ENCODE measurements around the gene SPA17. TPM values are rescaled to one million over a fixed set of nuclear protein-coding genes. Genes with fewer than 3 reads are reported as not detected.

The SPA17 gene
- total RNA-seq, 1 donor from 2014 or later, result 6.8 TPM

DNA sequence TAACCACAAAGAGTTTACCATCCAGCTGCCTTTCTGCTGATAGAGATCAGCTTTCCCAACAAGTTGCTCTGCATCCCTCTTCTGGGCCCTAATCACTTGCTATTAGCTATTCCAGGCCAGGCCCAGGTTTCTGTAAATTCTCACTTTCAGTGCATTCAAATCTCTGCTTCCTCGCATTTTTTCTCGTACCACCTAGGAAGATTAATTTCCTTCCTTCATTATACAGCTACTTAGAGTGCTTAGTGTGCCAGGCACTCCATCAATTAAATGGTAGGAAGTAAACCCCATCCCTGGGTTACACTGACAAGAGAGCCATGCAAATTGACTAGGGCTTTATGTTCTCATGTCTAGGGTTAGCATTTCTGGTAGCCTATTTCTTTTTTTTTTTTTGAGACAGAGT lies 9.8 kb upstream of the SPA17 start:
- no peak for ATAC-seq

DNA sequence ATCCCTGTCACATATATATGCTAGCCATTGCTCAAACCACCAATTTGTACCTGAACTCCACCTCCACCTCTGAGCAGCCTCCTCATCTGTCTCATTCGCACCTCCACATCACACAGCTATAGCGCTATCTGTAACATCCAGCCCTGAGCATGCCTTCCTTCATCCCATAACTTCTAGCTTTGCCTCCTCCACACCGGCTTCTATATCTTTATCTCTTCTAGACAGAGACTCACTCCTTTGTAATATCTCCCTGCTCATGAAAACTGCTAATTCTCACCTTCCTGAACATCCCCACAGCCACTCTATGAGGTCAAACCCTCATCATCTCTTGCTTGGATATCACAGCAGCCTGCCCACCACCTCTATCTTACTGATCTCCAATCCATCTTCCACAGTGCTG lies 6.1 kb upstream of the SPA17 start:
- no peak for ATAC-seq

DNA sequence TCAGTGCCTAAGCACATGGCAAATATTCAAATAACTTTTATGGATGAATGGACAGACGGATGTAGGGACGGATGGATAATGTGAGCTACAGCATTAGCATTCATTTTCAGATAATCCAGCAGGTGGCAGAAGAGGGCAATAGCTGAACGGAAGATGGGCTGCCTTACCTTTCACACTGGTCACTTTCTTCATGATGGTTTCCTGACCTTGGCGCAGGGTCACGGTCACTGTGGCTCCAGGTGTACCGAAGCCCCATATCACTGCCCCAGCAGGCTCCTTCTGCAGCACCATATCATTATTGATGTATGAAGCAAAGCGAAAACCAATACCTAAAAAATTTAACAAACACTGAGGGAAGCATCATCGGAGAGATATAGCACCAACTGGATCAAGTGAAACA lies 4.5 kb upstream of the SPA17 start:
- ATAC-seq, result no peak

DNA sequence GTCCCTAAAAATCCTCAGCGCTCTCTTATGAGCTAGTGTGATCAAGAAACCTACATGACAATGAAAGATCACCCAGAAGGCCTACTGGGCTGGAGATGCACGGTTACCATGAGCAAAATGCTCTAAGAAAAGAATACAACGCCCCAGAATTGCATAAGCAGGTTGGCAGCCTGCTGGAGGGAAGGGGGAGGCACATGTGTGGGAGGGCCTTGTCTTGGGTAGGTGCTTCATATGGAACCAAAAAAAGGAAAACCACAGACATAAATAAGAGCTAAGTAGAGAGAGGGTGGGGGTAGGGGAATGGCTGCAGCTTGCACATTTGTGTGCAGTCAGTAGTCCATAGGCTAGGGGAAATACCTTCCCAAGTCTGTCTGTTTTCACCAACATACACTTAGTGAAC lies 3.0 kb upstream of the SPA17 start:
- no peak for ATAC-seq

DNA sequence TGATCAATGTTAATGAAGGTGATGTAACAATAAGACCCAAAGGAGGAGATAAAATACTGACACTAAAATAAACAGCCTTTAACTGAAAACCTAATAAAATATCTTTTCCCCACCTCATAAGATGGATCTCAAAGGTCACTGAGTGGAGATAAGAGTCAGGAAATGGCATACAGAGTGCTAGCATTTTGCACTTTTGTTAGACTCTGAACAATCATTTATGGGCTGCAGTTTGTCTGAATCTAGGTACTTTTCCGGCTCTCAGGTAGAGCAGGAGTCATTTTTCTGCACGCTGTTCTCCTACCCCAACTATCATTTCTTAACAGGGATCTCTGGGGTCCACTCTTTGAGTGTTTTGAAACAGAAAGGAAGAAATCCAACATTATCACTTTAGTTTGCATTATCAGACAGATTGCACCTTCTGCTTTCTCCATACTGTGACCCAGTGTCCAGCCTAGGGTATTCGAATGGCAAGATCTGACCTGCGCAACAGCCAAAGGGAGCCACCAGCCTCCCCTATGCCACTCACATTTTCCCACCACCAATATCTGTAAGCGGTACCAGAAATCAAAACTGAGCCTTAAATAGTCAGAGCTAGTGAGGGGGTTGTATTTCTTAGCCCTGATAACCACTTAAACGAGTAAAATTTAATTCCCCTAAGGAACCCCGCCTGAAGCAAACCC lies 1.0 kb upstream of the SPA17 start:
- ATAC-seq, result no peak

DNA sequence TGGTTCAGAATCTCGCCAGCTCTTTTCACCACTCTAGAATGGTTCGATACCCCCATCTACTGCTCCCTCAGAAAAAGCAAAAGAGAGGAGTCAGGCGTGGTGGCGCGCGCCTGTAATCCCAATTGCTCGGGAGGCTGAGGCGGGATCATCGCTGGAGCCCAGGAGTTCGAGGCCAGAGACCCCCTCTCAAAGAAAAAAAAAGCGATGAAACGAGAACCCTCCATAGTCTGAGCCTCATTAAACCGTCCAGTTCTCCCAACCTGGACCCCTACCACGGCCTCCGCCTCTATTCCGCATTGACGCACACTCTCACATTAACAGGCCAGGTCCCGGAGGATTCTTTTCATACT lies 439 bp downstream of the SPA17 start:
- ATAC-seq, result no peak

DNA sequence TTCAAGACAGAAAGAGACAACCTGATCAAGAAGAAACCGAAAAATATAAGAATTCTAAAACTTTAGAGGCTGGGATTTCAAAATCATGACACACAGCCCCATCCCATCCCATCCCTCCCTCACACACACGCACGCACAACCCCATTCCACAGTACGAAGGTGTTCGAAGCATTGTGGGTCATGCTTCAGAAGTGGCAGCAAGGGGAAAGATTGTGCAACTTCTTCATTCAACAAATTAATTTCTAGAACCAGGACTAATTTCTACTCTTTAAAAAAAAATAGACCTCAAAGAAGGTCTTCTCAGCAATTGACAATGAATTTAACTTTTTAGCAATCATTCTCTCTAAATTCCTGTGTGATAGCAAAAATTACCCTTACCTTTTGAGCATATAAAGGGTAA lies 867 bp downstream of the SPA17 start:
- ATAC-seq, result no peak

DNA sequence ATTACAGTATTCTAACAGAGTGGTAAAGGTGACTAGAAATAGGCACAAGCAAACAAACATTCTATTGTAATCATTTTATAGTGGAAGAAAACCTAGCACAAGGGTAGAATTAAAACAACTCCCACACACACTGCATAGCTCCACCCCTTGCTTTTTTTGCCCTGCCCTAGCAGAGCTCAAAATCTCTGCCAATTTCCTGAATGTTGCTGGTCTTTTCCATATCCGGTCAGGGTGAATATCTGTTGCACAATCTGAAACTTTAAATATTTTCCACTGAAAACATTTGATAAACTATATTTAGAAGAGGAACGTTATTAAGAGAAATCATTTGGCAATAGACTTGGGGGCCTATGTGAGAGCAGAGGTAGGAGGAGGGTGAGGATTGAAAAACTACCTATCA lies 2.7 kb downstream of the SPA17 start:
- ATAC-seq, result no peak

DNA sequence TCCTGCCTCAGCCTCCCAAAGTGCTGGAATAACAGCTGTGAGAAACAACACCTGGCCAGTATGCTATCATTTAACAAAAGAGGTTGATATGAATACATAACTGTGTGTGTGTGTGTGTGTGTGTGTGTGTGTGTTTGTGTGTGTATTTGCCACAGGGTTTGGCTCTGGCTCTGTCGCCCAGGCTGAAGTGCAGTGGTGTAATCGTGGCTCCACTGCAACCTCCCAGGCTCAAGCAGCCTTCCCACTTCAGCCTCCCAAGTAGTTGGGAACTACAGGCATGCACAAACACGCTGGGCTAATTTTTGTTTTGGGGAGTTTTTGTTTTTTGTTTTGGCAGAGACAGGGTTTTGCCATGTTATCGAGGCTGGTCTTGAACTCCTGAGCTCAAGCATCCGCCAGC lies 4.7 kb downstream of the SPA17 start:
- ATAC-seq, result no peak

DNA sequence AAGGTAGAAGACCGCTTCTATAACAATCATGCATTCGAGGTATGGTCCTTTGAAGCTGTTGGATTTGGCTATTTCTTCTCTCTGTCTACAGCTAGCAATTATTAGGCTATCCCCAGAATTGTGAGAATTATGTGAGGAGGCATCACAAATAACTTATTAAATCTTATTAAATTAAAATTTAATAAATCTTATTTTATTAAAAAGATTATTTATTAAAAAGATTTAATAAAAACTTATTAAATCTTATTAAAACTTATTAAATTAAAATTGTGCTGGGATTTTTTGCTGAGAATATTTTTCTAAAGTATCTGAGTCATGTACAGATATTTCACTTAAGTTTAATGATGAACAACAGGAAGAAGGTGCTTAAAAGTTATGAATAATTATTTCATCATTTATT lies 7.7 kb downstream of the SPA17 start:
- ATAC-seq, result no peak

DNA sequence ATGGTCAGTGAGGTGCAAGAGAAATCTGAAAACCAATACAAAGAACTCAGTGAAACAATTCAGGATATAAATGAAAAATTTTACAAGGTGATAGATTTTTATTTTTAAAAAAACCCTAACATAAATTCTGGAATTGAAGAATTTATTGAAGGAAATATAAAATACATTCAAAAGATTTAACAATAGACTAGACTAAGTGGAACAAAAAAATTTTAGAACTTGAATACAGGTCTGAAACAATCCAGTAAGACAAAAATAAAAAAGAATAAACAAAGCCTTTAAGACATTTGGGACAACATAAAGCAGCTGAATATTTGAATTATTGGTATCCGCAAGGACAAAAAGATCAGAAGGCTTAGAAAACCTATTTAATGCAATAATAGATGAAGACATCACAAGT lies 8.7 kb downstream of the SPA17 start:
- ATAC-seq, result no peak

DNA sequence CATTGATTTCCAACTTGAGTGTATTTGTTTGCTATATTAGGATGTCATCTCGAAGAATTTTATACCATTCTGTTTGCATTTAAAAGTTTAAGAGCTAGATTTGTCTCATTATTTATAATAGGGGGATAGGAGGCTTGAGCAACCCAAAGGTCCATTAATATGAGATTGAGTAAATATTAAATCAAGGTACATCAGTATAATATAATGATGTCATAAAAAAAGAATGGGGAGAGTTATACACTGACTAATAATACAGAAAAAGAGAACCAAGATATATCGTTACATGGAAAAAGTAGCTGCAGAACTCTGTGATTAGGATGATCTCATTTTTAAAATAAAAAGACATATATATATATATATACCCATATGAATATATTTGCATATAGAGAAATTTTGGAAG lies 19.4 kb downstream of the SPA17 start:
- no peak for ATAC-seq

DNA sequence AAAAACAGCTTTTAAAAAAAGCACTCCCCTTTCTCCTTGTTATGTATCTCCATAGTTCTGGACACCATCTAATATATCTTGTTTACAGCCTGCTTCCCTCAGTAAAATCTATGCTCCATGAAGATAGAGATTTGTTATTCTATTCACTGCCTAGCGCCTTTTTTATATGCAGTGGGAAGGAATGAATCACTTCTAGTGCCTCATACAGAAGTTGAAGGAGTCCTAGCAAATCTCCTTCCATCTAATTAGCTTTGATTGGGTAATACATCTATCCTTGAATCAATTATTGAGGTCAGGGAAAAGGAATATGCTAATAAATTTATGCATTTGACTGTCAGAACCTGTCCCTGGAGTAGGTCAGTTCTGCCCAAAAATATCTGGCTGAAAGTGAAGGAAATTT lies 25.8 kb downstream of the SPA17 start:
- no peak for ATAC-seq

DNA sequence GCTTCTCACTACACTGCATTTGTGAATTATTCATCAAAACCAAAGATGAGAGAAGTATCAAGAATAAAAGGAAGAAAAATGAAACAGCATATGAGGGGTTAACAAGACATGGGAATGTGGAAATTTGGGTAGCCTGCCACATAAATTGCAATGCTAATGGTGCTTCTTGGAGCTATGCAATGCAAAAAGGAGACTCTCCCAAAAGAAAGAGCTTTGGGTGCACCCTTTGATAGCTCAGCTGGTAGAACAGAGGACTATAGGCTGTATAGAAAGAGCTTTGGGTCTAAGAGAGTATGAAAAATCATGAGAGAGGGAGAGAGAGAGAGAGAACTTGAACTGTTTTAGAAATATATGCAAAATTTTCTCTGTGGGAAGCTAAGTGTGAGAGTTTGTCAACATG lies 26.3 kb downstream of the SPA17 start:
- no peak for ATAC-seq

DNA sequence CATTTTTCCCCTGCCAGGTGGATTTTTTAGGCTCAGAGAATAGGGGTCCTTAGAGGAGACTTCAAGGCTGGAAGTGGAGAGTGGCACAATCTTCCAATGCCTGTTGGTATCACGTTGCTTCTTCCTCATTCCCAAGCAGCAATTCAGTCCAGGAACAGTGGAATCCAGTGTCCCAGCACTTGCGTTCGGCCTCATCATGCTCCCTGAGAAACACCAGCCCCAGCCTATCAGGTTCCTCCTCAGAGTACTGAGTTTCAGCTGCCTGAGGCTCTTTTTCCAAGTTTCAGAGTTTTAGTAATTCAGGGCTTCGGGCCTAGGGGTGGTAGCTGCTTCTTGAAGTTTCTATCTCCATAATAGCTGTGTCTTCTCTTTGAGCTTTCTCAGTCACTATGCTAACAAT lies 34.1 kb downstream of the SPA17 start:
- no peak for ATAC-seq

DNA sequence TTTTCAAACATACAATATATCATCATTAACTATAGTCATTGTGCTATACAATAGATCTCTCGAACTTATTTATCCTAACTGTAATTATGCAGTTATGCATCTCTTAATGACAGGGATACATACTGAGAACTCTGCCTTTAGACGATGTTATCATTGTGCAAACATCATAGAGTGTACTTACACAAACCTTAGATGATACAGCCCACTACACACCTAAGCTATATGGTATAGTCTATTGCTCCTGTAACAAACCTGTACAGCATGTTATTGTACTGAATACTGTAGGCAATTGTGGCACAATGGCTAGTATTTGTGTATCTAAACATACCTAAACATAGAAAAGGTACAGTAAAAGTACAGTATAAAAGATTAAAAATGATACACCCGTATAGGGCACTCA lies 38.7 kb downstream of the SPA17 start:
- no peak for ATAC-seq

DNA sequence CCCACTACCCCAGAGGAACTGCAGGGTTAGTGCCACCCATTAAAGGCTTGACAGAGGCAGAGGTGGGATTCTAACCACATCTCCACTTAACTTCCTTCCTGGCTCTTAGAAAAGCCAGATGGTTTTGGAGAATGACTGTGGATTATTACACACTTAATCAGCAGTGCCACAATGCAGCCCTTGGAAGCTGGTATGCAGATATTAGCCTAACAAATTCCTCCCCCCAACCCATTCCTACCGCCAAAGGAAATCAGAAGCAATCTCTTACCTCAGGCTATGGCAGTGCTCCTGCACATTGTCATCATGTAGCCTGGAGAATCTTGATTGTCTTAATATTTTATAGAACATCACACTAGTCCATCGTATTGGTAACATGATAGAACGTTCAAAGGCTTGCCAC lies 42.9 kb downstream of the SPA17 start:
- ATAC-seq, result no peak

DNA sequence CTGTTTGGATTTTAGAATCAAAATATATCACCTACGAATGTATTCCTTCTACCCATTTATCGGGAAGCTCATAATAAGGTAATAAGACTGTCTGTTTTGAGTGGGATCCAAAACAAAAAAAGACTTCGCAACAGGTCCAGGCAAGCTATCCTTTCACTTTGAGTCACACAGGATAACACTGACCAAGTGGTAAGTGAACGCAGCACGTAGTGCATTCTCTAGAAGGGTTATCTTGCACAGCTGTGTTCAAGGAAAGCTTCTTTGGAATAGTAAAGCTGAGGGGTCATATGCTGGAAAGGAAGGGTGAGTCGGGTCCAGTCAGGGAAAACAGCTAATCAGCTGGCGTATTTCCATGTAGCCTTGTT lies 43.7 kb downstream of the SPA17 start:
- ATAC-seq, result peak; percentile 43

DNA sequence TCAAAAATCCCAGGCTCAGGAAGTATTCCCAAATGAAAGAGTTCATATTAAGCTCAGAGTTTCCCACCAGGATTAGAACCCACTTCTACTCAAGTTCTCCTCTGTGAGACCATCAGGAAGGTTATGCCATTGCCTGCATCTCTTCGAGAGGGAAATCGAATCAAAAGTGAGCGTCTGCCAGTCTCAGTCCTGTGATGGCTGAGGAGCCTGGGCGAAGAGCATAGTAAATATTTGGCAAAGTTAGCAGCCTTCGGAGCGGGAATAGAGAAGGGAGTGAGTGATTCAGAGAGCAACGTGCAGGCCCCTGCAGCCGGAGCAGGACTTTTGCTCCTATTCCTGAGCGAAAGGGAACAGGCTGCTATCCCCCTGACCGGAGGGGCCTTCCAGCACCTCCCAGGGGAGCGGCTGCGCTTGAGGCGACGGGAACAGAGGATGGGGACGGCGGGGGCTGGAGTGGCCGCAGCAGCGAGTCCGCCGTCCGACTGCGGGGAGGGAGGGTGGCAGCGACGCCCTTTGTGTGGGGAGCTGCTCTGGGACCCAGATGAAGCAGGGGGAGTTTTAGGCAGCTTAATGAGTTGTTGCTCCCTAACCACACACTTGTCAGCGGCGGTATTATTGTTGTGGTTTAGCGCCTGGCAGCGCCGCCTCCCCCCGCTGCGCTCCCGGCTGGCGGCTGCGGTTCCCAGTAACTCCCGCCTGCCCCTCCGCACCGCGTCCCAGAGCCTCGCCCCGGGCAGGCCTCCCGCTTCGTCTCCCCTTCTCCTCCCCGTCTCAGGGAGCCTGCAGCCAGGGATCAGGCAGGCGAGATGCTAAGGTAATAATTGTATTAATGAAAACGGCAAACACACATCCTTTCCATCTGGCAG lies 44.3 kb downstream of the SPA17 start:
- peak; percentile 38 for ATAC-seq

DNA sequence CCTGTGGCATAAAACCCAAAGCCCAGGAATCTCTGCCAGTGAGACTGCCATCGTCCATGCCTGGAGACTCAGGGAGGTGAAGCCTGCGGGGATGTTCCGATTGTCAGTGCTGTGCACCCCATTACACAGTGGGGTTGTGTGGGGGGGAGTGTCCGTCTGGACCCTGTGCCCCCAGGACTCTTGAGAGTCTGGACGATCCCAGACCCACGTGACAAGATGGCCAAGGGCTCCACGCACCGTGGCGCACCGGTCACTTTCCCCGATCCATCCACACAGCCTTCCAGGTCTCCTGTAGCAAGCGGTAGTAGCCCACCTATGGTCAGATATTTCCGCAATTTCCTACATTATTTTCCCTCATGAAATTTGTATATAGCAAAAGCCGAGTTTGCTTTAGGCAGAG lies 45.1 kb downstream of the SPA17 start:
- no peak for ATAC-seq

DNA sequence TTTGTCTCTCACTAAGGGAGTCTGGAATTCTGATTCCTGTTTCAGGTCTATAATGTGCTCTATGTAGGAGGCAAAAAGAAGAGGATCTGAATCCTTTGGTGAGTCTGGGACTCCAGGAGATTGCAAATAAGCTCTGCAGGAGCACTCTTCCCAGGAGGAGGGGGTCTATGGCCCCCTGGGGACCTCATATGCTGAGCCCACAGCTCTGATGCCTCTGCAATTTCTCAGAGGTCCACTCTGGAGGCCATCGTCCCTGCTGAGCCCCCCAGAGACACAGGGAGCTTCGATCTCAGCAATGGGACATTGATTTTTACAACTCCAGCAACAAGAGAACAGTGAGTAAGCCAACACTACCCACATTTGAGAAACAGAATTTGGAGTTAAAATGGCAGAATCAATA lies 45.8 kb downstream of the SPA17 start:
- no peak for ATAC-seq

DNA sequence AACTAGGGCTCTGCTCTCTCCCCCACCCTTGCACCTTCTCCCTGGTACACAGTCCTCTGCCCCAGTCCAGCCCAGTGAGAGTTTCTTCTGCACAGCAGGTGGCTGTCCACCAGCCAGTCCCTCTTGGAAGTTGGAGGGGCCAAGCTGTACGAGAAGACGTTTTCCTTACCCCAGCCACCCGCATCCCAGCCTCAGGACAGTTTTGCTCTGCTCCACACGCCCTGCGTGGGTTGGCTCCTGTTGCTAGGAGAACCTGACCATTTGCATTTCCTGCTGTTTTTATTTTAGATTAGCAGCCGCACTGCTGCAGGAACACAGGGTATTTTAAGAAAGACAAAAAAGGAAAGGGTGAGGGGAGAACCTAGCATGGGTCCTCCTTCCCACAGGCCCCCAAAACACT lies 48.5 kb downstream of the SPA17 start:
- ATAC-seq, result no peak

DNA sequence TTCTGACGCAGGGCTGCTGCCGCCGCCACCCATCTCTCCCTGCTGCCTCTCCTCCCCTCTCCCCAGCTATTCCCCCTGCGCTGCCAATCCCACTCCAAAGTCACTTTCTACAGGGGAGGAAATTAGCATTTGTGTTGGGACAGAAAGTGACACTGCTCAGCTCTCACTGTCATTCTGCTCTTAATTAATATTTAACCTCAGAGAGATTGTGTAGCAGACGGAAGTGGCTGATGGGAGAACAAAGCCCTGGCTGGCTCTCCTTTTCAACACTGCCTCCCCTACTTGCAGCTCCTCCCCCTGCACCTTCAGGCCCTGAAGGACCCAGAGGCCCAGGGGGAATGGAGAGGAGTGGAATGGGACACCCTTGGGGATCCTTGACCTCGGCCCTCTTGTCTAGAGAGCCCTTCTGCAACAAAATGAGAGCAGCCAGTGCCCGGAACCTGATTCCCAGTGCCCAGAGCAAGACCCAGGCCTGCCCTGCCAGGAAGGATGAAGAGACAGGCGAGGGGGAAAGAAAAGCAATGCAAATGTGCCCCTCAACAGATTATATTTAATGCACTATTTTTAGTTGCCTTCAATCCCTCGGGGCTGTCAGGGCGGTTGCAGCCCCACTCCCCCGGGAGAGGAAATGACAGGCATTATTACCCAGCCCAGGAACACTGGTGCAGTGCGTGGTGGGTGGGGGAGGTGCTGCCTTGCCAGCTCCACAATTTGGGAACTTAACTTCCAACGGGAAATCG lies 51.4 kb downstream of the SPA17 start:
- ATAC-seq, result no peak

DNA sequence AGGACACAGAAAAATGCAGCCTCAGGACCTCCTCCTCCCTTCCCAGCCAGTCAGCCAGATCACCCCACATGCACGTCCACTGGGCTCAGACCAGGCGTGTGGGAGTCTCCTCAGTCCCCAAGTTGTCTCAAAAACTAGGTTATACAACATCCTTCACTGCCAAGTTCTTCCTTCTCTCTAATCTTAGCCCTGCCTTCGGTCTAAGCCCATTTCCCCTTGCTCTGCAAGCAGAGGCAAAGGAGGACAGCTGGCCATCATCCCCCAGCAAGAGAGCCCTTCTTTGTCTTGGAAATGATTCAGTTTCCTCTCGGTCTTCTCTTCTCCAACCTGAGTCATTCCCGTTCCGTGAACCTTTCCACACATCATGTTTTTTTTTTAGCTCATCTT lies 52.0 kb downstream of the SPA17 start:
- no peak for ATAC-seq

Data from esophagus mucosa (tissue), 1 donor.